ENCODE results near the gene DNAJC22. TPM values are rescaled to one million over a fixed set of nuclear protein-coding genes. Genes with fewer than 3 reads are reported as not detected.

DNAJC22 gene
- total RNA-seq, result 0.72 and 1.5 TPM in 2 replicates

DNA sequence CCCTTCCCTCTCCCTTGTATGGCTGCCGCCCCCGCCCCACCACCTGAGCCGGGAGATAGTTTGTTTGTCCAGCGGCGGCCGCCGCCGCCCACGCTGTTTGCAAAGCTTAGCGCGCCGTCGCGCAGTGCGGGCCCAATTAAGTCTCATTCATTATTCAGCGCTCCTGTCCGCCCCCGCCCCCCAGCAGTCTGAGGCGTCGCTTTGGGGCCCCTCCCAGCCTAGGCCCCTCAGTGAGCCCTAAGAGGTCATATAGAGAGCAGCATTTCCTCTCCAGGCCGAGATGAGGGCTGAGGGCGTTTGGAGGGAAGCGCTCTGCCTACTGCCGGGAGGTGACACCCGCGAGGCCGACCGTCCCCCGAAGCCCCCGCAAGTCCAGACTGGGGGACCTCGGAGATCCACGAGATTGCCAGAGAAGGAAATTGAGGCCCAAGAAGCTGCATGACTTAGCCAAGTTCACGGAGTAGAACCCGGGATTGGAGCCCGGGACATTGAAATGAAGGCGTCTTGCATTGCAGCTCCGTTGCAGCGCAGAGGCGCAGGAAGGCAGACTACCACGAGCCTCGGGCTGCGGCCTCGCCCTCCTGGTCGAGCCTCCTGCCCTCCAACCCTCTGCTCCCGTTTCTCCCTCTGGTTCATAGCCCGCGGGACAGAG lies at the start of gene DNAJC22:
Gene DNAJC22, plus strand, starts transcription at position 230 of the 652 bp plus-strand sequence. CDS start 1,985 bp downstream, outside the sequence.

DNA sequence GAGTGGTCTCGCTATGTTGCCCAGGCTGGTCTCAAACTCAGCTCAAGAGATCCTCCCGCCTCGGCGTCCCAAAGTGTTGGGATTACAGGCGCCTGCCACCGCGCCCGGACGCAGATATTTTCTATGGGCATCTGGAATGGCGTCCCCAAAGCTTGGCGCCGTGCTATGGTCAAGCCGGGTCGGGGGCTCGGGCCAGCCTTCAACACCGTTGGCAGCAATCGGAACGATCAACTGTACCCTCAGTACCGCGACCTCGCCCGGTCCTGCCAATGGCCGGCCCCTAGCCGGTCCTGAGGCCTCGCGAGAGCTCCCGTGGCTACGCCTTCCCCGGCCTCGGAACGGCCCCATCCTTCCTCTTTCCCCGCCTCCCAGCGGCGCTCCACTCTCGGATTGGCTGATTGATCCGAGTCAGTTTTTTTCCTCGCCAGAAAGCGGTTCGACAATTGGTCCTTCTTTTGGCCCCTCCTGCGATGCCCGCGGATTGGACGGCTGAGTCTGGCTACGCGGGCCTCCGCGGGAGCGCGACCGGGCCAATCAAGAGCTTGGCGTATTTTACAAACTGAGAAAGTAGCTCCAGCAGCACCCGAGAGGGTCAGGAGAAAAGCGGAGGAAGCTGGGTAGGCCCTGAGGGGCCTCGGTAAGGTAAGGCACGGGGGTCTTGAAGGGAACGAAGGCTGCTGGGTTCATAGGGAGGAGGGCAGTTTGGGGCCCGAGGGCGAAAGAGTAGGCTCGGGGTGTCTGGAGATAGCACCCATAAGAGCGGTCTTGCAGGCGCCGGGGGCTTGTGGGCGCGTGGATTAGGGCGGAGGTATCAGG lies 23.8 kb upstream of the DNAJC22 start, which contains the start of gene TROAP:
Gene TROAP, plus strand, starts transcription at position 548 of the 816 bp plus-strand sequence. CDS start 354 bp downstream, outside the sequence.

DNA sequence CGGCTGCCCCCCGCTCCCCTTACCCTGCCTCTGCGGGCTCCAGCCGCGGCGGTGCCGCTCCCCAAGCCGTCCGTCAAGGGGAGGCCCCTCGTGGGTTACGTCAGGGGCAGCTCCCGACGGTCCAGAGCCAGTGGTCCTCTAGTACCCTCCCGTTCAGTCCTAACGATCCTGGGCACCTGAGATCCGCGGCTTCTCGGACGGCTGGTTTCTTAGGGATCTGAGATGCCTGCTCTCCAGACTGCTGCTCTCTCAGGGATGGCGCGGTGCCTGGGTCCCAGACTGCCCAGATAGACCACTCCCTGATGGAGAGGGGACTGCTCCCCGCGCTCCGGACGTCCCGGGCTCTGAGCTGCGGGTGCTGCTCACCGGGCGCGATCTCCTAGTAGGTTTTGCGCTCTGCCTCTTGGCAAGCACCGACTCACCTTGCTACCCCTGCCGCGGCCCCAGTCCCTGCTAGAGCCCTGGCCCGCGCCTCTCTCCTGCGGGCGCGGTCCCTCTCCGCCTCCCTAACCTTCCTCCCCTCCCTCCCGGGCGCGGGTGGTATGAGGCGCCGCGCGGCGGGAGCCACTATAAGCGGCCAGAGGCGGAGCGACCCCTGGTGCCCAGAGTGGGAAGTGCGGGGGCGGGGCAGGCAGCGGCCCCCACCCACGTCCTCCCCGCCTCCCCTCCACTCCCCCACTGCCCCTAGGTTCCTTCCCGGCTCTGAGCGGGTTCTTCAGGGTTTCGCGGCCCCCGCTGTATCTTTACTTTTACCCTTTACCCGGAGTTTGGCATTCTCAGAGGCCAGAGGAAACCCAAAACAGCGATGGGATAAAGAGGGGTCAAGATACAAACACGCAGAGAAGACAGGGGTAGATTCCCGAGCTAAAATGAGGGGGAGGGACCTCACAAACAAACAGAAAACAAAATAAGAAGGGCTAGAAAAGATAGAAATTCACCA lies 9.8 kb upstream of the DNAJC22 start, which contains the start of gene C1QL4:
Gene C1QL4, minus strand, starts transcription at position 544 of the 940 bp plus-strand sequence. CDS start 711 bp downstream, outside the sequence.

DNA sequence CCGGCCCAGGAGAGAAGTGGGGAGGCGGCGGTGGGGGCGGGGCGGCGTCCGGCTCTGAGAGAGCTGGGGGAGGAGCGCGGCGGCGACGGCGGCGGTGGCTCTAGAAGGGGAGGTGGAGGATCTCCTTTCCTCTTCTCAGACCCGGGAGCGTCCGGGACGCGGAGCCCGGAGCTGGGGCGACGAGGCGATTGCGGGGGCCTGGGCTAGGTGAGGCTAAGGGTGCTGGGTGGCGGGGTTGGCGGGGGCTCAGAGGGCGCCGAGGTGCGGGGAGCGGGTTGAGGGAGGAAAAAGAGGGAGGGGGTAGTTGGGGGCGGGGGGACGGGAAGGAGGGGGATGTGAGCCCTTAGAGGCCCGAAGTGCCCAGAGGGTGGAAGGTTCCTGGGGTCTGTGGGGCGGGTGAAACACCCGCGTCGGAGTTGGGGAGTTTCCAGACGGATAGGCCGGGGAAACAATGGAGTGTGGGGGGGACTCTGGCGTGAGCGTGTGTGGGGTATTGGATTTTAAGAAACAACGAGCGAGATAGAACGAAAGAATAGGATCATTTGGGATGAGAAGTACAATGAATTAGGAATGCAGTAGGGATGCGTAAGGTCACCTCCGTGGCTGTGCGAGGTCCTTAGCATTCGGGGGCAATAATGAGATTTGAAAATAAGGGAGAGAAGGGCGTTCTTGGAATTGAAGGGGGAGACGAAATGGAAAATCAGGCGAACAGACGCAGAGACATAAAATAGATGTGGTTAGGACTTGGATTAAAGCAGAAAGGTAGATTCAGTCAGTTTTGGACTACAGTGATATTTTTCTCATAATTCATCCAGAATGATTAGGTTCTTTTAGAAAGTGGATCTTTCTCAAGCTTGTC lies 20.9 kb downstream of the DNAJC22 start, which contains the start of gene SPATS2:
Gene SPATS2, plus strand, starts transcription at position 82 of the 859 bp plus-strand sequence. CDS start 93,551 bp downstream, outside the sequence.

Other genes starting within 250 kb of the DNAJC22 start
- gene LMBR1L, start 236.0 kb upstream of the DNAJC22 start, total RNA-seq, result 45.7 and 63.5 TPM in 2 replicates
- gene TUBA1B, start 215.5 kb upstream of the DNAJC22 start, total RNA-seq, result 1,105 and 1,347 TPM in 2 replicates
- 328 and 443 TPM in 2 replicates for gene TUBA1A, start 157.8 kb upstream of the DNAJC22 start, total RNA-seq
- gene TUBA1C, start 81.8 kb upstream of the DNAJC22 start, total RNA-seq, result 449 and 490 TPM in 2 replicates
- gene PRPH, start 51.7 kb upstream of the DNAJC22 start, total RNA-seq, result 1.3 TPM in 1 of 2 replicates, not detected in the other
- gene TROAP, start 23.6 kb upstream of the DNAJC22 start, total RNA-seq, result 4.1 and 7.6 TPM in 2 replicates
- gene C1QL4, start 9.7 kb upstream of the DNAJC22 start, total RNA-seq, result not detected in 2 replicates
- 18.2 and 22.7 TPM in 2 replicates for gene SPATS2, start 20.6 kb downstream of the DNAJC22 start, total RNA-seq
- gene KCNH3, start 192.1 kb downstream of the DNAJC22 start, total RNA-seq, result 0.54 TPM in 1 of 2 replicates, not detected in the other
- gene MCRS1, start 221.3 kb downstream of the DNAJC22 start, total RNA-seq, result 59.5 and 63.2 TPM in 2 replicates